ENCODE measurements around the gene IGSF9.

DNA sequence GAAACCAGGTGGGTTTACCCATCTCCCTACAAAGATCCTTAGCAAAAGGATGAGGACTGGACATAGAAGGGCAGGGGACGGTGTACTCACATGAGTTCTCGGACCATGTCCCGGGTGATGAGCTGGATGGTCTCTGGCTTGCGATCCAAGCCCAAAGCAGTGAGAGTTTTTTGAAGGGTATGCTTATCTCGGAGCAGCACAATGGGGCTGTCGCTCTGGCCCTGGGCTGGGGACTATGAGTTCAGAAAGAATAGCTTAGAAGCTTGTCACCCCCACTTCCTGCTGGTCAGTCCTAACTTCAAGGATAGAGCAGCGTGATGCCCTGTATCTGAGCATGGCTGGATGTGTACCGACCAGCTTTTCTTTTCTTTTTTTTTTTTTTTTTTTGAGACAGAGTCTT, 55.0 kb downstream of the IGSF9 start:
- TF ChIP-seq, protein P1, sequence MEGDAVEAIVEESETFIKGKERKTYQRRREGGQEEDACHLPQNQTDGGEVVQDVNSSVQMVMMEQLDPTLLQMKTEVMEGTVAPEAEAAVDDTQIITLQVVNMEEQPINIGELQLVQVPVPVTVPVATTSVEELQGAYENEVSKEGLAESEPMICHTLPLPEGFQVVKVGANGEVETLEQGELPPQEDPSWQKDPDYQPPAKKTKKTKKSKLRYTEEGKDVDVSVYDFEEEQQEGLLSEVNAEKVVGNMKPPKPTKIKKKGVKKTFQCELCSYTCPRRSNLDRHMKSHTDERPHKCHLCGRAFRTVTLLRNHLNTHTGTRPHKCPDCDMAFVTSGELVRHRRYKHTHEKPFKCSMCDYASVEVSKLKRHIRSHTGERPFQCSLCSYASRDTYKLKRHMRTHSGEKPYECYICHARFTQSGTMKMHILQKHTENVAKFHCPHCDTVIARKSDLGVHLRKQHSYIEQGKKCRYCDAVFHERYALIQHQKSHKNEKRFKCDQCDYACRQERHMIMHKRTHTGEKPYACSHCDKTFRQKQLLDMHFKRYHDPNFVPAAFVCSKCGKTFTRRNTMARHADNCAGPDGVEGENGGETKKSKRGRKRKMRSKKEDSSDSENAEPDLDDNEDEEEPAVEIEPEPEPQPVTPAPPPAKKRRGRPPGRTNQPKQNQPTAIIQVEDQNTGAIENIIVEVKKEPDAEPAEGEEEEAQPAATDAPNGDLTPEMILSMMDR (IDR thresholded peaks at IDR 0.05; ENCODE audit: low read depth, low read length): no peak
- no peak for TF ChIP-seq EZH2phosphoT487 (IDR thresholded peaks at IDR 0.05; ENCODE audit: low read depth)
